H9 (cell line): Measurements from ENCODE around the gene OR2A12. TPM values are rescaled to one million over a fixed set of nuclear protein-coding genes. Genes with fewer than 3 reads are reported as not detected.

Experiments used
- DNase-seq: peaks from one replicate; pipeline ENCODE4 v3.0.0-alpha.2; 2017
- H2AFZ ChIP-seq: one replicate; pipeline ENCODE4 v1.6.1; 2013; ENCODE audit warnings: mild to moderate bottlenecking, low read length, control low read depth, moderate library complexity
- H2AK5ac ChIP-seq: 2 replicates; pipeline ENCODE4 v1.6.1; 2013; ENCODE audit warnings: low read length, control low read depth, mixed read lengths; ENCODE audit not compliant: insufficient read length
- H2BK120ac ChIP-seq: one replicate; pipeline ENCODE4 v1.6.1; 2013; ENCODE audit warnings: low read depth, mild to moderate bottlenecking, low read length, control low read depth, inconsistent platforms; ENCODE audit not compliant: poor library complexity, severe bottlenecking
- H2BK12ac ChIP-seq: 2 replicates; pipeline ENCODE4 v1.6.1; 2013; ENCODE audit warnings: low read length, control low read depth, mixed read lengths, low read depth; ENCODE audit not compliant: insufficient read length
- H2BK15ac ChIP-seq: 2 replicates; pipeline ENCODE4 v1.6.1; 2013; ENCODE audit warnings: low read depth, low read length, control low read depth
- H2BK20ac ChIP-seq: one replicate; pipeline ENCODE4 v1.6.1; 2013; ENCODE audit warnings: low read depth, mild to moderate bottlenecking, low read length, control low read depth, inconsistent platforms; ENCODE audit not compliant: poor library complexity, severe bottlenecking
- H2BK5ac ChIP-seq: 2 replicates; pipeline ENCODE4 v1.6.1; 2013; ENCODE audit warnings: low read length, control low read depth, mixed read lengths; ENCODE audit not compliant: insufficient read length
- H3K14ac ChIP-seq: 2 replicates; pipeline ENCODE4 v1.6.1; 2013; ENCODE audit warnings: low read length, control low read depth; ENCODE audit not compliant: insufficient read depth
- H3K18ac ChIP-seq: 2 replicates; pipeline ENCODE4 v1.6.1; 2013; ENCODE audit warnings: low read depth, mild to moderate bottlenecking, mixed read lengths, low read length, control low read depth; ENCODE audit not compliant: insufficient read length
- H3K23ac ChIP-seq: 2 replicates; pipeline ENCODE4 v1.6.1; 2013; ENCODE audit warnings: low read length, control low read depth, mixed read lengths, low read depth; ENCODE audit not compliant: insufficient read length
- H3K23me2 ChIP-seq: 2 replicates; pipeline ENCODE4 v1.6.1; 2013; ENCODE audit warnings: low read depth, mild to moderate bottlenecking, mixed read lengths, low read length, control low read depth; ENCODE audit not compliant: insufficient read length, poor library complexity, severe bottlenecking
- H3K27ac ChIP-seq: 2 replicates; pipeline ENCODE4 v1.5.1; 2013; ENCODE audit warnings: low read length, control low read depth, mixed read lengths, low read depth; ENCODE audit not compliant: insufficient read length
- H3K27me3 ChIP-seq: 2 replicates; pipeline ENCODE4 v1.6.1; 2013; ENCODE audit warnings: low read length, control low read depth, inconsistent platforms; ENCODE audit not compliant: insufficient read depth
- H3K4ac ChIP-seq: 2 replicates; pipeline ENCODE4 v1.6.1; 2013; ENCODE audit warnings: low read depth, mild to moderate bottlenecking, control low read depth, inconsistent platforms, low read length, moderate library complexity
- H3K4me1 ChIP-seq: 2 replicates; pipeline ENCODE4 v1.6.1; 2013; ENCODE audit warnings: low read length, control low read depth, inconsistent platforms; ENCODE audit not compliant: insufficient read depth
- H3K4me2 ChIP-seq: 2 replicates; pipeline ENCODE4 v1.6.1; 2013; ENCODE audit warnings: low read length, control low read depth, mixed read lengths; ENCODE audit not compliant: insufficient read length, insufficient read depth
- H3K56ac ChIP-seq: 2 replicates; pipeline ENCODE4 v1.6.1; 2013; ENCODE audit warnings: low read depth, mild to moderate bottlenecking, mixed read lengths, low read length, control low read depth; ENCODE audit not compliant: insufficient read length
- H3K79me1 ChIP-seq: 2 replicates; pipeline ENCODE4 v1.6.1; 2013; ENCODE audit warnings: low read depth, mild to moderate bottlenecking, moderate library complexity, low read length, control low read depth, inconsistent platforms; ENCODE audit not compliant: insufficient read depth, poor library complexity, severe bottlenecking
- H3K79me2 ChIP-seq: 2 replicates; pipeline ENCODE4 v1.6.1; 2013; ENCODE audit warnings: low read length, control low read depth, inconsistent platforms; ENCODE audit not compliant: insufficient read depth
- H3K9ac ChIP-seq: 2 replicates; pipeline ENCODE4 v1.6.1; 2013; ENCODE audit warnings: low read length, control low read depth, mixed read lengths; ENCODE audit not compliant: insufficient read length; ENCODE audit errors: extremely low read depth
- H3K9me3 ChIP-seq: one replicate; pipeline ENCODE4 v1.6.1; 2013; ENCODE audit warnings: low read depth, low read length, inconsistent platforms; ENCODE audit not compliant: control insufficient read depth
- H3T11ph ChIP-seq: one replicate; pipeline ENCODE4 v1.6.1; 2013; ENCODE audit warnings: mild to moderate bottlenecking, low read length, control low read depth, inconsistent platforms
- H4K20me1 ChIP-seq: one replicate; pipeline ENCODE4 v1.6.1; 2013; ENCODE audit not compliant: control insufficient read depth, insufficient read length, insufficient read depth
- H4K5ac ChIP-seq: 2 replicates; pipeline ENCODE4 v1.6.1; 2013; ENCODE audit warnings: low read depth, mild to moderate bottlenecking, mixed read lengths, low read length, control low read depth; ENCODE audit not compliant: insufficient read length
- H4K8ac ChIP-seq: replicated peaks from 2 replicates; pipeline ENCODE4 v1.6.1; 2013; ENCODE audit warnings: low read length, control low read depth, mixed read lengths, low read depth; ENCODE audit not compliant: insufficient read length
- H4K91ac ChIP-seq: 2 replicates; pipeline ENCODE4 v1.6.1; 2013; ENCODE audit warnings: low read depth, mild to moderate bottlenecking, moderate library complexity, mixed read lengths, low read length, control low read depth; ENCODE audit not compliant: insufficient read length
- H3K27ac Mint-ChIP-seq, 3 experiments: 2 replicates in 2 of 3; 3 replicates in 1 of 3; pipeline ENCODE4 v1.8.0; 2020 to 2021; ENCODE audit warnings: mixed read lengths in 3 of 3, mild to moderate bottlenecking in 1 of 3, moderate library complexity in 1 of 3
- H3K27me3 Mint-ChIP-seq: 2 replicates; pipeline ENCODE4 v1.8.0; 2021; ENCODE audit warnings: low read depth, mild to moderate bottlenecking, moderate library complexity, mixed read lengths
- H3K36me3 Mint-ChIP-seq, 3 experiments: 2 replicates in 2 of 3; 3 replicates in 1 of 3; pipeline ENCODE4 v1.8.0; 2020 to 2021; ENCODE audit warnings: low read depth in 3 of 3, mixed read lengths in 3 of 3; ENCODE audit not compliant: insufficient read depth in 1 of 3
- H3K4me1 Mint-ChIP-seq, 2 experiments: 2 replicates each; pipeline ENCODE4 v1.8.0; 2020; ENCODE audit warnings: mixed read lengths in 2 of 2
- H3K4me3 Mint-ChIP-seq, 2 experiments: 2 replicates in 1 of 2; 3 replicates in 1 of 2; pipeline ENCODE4 v1.8.0; 2020 to 2021; ENCODE audit warnings: mild to moderate bottlenecking in 2 of 2, mixed read lengths in 2 of 2, moderate library complexity in 1 of 2
- H3K9me3 Mint-ChIP-seq, 2 experiments: 2 replicates in 1 of 2; 3 replicates in 1 of 2; pipeline ENCODE4 v1.8.0; 2020; ENCODE audit warnings: mild to moderate bottlenecking in 2 of 2, mixed read lengths in 2 of 2, moderate library complexity in 1 of 2
- WGBS: extraction: QIAGEN DNeasy Blood & Tissue Kit; methylation state at CpG from one replicate; pipeline ENCODE4 v1.1.7; 2013; ENCODE audit warnings: missing lambda C conversion rate, low lambda C conversion rate, mixed read lengths; ENCODE audit not compliant: insufficient read length; ENCODE audit errors: extremely low coverage; 5-methylcytosine and 5-hydroxymethylcytosine counted together
- total RNA-seq: library from RNA; stranded (reverse); gene quantifications from 2 replicates; pipeline ENCODE4 v1.2.1, GENCODE V29; 2021
- TF ChIP-seq, protein P1 (sequence below): fragments of 200-600 bp; sonication (generic); conservative IDR thresholded peaks from 3 replicates; pipeline ENCODE4 v1.8.0; 2021; ENCODE audit warnings: antibody characterized with exemption, mild to moderate bottlenecking

The OR2A12 gene
- total RNA-seq, 1 experiment from 2014 or later = not detected

- no peak overlapping the region for H3K9ac ChIP-seq
- H3K79me2 ChIP-seq = no peaks in the 10 kb centered on the region
- H3K27ac ChIP-seq = no peak overlapping the region
- H3K4me2 ChIP-seq = no peak overlapping the region
- no peak for DNase-seq
- TF ChIP-seq, protein P1, sequence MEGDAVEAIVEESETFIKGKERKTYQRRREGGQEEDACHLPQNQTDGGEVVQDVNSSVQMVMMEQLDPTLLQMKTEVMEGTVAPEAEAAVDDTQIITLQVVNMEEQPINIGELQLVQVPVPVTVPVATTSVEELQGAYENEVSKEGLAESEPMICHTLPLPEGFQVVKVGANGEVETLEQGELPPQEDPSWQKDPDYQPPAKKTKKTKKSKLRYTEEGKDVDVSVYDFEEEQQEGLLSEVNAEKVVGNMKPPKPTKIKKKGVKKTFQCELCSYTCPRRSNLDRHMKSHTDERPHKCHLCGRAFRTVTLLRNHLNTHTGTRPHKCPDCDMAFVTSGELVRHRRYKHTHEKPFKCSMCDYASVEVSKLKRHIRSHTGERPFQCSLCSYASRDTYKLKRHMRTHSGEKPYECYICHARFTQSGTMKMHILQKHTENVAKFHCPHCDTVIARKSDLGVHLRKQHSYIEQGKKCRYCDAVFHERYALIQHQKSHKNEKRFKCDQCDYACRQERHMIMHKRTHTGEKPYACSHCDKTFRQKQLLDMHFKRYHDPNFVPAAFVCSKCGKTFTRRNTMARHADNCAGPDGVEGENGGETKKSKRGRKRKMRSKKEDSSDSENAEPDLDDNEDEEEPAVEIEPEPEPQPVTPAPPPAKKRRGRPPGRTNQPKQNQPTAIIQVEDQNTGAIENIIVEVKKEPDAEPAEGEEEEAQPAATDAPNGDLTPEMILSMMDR = no peak
- H3K18ac ChIP-seq = no peak overlapping the region
- Mint-ChIP-seq H3K36me3 (no peaks in the 10 kb centered on the region), H3K9me3 (no peaks in the 10 kb centered on the region), H3K4me3 (no peak overlapping the region), H3K27me3 (no peaks in the 10 kb centered on the region; the same call in 1 of the 2 replicates), H3K4me1 (peaks cover 3% of the 10 kb centered on the region in 2 experiments; a peak in 2 of 4 replicates), H3K27ac (no peak overlapping the region)
- no peaks in the 10 kb centered on the region for H3K23me2 ChIP-seq
- H4K8ac ChIP-seq = no peak overlapping the region
- H2BK15ac ChIP-seq = no peak overlapping the region
- no peak overlapping the region for H2AK5ac ChIP-seq
- no peaks in the 10 kb centered on the region for H3K79me1 ChIP-seq
- no peak overlapping the region for H3K4ac ChIP-seq
- H4K20me1 ChIP-seq = no peaks in the 10 kb centered on the region
- H3K4me1 ChIP-seq = no peaks in the 10 kb centered on the region
- WGBS = no CpG with 5 or more reads among the region's 6 CpGs
- H4K5ac ChIP-seq = no peak overlapping the region
- H2AFZ ChIP-seq = no peak overlapping the region
- no peak overlapping the region for H3K14ac ChIP-seq
- no peaks in the 10 kb centered on the region for H3K27me3 ChIP-seq
- H3T11ph ChIP-seq = no peak overlapping the region
- no peak overlapping the region for H2BK12ac ChIP-seq
- H3K23ac ChIP-seq = no peak overlapping the region
- H3K56ac ChIP-seq = no peak overlapping the region
- H2BK120ac ChIP-seq = no peak overlapping the region
- no peak overlapping the region for H2BK20ac ChIP-seq
- H2BK5ac ChIP-seq = no peak overlapping the region
- H3K9me3 ChIP-seq = no peaks in the 10 kb centered on the region
- H4K91ac ChIP-seq = no peak overlapping the region
Measured at GRCh38 chr7:144133307-144133706, 47.2 kb downstream of the OR2A12 start.
